Stimulated activated CD8-positive, alpha-beta memory T cell treated with anti-CD3 and anti-CD28 coated beads, Interleukin-4, amount 100 ng/mL, for 48 hours (primary cell): ENCODE data around the gene TMTC3.
A peak's percentile ranks its signal among the peaks of the same experiment; 100 is the strongest.
"Not testable (repeated sequence)": the region's sequence is repeated elsewhere in the genome, so short reads cannot be mapped to it uniquely, and the experiment has no call there.

Experiments used
- DNase-seq: peaks from one replicate; pipeline ENCODE4 v3.0.0-alpha.2; 2020

Gene TMTC3

DNA sequence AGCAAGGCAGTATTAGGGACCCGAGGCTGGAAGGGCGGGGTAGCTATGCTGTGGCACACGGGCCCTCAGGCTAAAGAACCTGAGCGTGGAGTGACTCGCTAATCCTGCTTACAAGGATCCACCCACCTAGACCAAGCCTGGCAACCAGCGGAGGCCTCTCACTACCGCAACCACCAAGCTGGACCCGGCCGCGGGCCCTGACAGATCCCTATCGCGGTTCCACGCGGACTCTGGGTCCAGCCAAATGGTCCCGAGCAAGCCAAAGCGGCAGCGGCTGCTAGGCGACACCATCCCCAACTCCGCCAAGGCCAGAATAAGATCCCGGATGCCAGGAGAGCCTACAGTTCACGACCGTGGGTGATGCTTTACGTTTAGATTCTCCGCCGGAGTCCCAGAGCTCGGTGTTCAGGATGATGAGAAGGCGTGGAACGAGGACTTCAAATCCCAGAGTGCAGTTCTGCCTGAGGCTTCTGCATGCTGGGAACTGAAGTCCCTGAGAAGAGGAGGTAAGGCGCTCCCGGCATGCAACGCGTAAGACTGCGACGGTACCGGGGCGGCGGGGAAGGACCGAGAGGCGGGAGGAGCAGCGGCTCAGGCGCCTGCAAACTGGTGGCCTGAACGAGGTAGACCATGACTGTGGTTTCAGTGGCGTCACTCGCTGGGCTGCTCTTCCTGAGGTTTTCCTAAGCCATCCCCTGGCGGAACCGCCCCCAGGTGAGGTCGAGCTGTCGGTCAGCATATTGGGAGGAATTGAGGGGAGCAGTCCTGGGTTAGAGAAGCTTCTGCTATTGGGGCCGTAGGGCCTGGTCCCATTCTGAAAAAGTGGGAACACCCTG, at the start of gene TMTC3, which contains the start of gene CEP290:
Gene TMTC3, plus strand, starts transcription at position 534 of the 836 bp plus-strand sequence. CDS start 6,009 bp downstream, outside the sequence.
Gene CEP290, minus strand, starts transcription at position 315 of the 836 bp plus-strand sequence. CDS start 781 bp downstream, outside the sequence.
- peak; percentile 90 for DNase-seq

- no peak for DNase-seq
Measured at GRCh38 chr12:88092771-88093170, 49.3 kb upstream of the TMTC3 start.

GRCh38 chr12:88093573-88093972, 48.5 kb upstream of the TMTC3 start:
- DNase-seq, result no peak

GRCh38 chr12:88108021-88108420, 34.1 kb upstream of the TMTC3 start:
- DNase-seq, result no peak

GRCh38 chr12:88111074-88111652, 30.9 kb upstream of the TMTC3 start:
- DNase-seq, result no peak

DNA sequence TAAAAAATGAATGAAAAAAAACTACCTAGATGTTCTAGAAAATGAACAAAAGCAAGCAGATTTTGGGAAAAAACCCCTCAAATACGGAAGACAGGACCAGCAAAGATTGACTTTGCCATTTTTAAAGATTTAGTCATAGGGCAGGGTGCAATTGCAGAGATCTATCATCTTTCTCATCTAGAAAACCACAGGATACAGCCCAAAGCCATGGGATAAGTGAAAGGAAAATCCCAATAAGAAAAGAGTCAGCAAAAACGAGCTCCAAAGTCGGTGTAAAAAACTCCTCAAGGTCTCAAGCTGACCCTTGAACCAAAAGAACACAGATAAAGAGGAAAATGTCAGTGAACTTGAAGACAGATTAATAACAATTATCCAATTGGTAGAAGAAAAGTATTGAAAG, 28.2 kb upstream of the TMTC3 start:
- DNase-seq, result no peak

- DNase-seq, result no peak
Measured at GRCh38 chr12:88122666-88123065, 19.4 kb upstream of the TMTC3 start.

DNA sequence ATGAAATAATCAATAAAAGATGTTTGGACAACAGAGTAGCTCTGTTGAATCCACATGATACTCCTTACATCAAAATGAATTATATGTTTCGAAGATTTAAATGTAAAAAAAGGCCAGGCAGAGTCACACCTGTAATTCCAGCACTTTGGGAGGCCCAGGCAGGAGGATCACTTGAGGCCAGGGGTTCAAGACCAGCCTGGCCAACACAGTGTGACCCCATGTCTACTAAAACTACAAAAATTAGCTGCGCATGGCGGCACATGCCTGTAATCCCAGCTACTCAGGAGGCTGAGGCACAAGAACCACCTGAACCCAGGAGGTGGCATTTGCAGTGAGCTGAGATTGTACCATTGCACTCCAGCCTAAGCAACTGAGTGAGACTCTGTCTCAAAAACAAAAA, 15.0 kb upstream of the TMTC3 start:
- no peak for DNase-seq

DNA sequence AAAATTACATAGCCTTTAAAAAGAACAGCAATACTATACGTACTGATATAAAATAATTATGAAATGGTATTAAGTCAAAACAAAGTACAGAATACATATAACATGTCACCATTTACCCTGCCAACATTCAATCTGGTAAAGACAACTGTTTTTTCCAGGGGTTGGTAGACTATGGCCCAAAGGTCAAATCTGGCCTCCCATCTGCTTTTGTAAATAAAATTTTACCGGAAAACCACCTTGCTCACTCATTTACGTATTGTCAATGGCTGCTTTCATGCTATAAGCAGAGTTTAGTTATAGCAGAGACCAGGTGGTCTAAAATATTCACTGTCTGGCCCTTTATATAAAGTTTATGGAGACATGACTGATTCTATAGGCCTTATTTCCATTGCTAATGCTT, 14.3 kb upstream of the TMTC3 start:
- no peak for DNase-seq

DNA sequence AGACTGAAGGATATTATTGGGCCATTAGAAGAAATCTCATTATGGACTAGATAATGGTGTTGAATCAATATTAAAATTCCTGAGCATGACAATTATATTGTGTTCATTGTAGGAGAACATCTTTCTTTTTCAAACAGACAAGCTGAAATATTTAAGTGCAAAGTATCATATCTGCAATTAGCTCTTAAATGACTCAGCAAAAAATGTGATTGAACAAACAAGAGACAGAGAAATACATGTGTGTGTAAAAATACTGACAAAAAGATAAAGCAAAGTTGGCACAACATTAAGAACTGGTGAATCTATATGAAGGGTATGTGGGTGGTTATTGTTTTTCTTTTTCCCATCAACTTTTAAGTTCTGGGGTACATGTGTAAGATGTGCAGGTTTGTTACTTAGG, 9.7 kb upstream of the TMTC3 start:
- no peak for DNase-seq

- not testable (repeated sequence) for DNase-seq
Measured at GRCh38 chr12:88133181-88133580, 8.9 kb upstream of the TMTC3 start.

- not testable (repeated sequence) for DNase-seq
Measured at GRCh38 chr12:88139711-88140110, 2.4 kb upstream of the TMTC3 start.

DNA sequence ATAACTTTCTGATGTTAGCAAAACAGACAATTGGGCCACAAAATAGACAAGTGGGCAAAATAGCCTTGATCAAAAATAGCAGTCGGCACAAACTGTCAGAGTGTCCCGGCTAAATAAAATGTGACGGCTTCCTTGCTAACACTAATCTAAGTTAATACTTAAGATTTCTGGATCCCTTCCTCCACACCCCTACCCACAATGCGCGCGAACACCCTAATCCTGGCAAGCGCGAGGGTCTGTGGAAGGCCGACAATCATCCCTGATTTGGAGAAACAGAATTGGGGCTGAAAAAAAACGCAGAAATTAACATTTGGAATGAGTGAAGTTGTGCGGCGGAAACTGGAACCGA, 708 bp upstream of the TMTC3 start:
- no peak for DNase-seq

DNA sequence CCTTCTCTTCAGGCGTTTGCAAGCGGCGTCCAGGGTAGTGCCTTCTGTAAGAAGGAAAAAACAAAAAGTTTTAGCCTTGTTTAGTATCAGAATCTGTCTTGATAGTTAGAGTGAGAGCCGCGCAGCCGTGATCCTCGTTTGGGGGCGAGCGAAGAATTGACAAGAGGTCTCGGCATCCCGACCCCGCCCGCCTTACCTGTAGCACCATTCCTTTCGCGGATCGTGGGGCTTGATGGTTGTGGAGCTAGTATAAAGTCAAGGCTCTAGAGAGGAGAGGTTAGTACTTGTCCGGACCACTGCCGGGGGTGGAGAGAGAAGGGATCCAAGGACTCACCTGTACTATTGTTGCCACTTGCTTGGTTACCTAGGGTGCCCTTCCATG, 494 bp downstream of the TMTC3 start:
- DNase-seq, result peak; percentile 58

DNA sequence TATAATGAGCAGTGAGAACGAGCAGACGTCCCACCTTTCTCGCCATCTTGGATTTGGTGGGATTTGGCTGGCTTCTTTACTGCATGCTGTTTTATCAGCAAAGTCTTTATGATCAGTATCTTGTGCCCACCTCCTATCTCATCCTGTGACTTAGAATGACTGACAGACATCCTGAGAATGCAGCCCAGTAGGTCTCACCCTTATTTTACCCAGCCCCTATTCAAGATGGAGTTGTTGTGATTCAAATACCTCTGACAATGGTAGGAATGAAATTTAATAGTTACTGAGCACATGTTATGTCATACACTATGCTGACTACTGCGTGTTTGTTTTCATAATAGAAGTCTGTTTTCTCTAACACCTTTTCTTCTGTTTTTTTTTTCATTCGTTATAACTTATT, 1.9 kb downstream of the TMTC3 start:
- no peak for DNase-seq

DNA sequence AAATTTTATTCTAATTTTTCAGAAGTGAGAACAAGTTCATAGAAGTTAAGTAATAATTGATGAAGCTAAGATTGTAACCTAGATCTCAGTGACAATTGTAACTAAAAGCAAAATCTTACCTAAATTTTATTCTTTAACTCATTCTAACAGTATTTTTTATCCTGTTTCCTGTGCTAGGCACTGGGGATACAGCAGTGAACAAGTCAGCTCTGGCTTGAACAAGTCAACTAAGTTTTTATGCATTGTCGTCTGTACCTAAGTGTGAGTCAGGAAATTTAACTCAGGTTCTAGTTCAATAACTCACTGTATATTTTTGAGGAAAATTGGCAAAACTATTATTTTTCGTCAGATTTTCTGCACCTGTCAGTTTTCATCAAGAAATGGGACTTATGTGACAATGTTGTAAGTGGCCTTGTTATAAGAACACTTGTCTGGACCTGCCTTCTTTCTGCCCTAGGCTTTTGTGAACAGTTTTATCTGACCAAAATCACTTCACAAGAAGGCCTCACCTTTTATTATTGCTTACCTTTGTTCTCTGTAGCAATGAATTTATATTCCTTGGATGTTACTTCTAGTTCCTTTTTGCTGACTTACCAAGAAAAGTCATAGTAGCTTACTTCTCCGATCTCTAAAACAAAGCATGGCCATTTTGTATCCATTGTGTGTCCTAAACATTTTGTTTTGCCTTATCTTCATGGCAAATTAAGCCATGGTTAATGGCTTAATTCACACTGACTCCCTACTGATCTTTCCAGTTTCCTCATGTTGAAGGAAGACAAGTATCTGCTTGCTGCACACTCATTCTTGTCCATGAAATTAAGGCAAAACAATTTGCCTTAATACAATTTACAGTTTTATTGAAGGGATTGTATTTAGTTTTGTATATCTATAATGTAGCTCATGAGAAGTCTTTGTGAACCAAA, 2.7 kb downstream of the TMTC3 start:
- no peak for DNase-seq

DNA sequence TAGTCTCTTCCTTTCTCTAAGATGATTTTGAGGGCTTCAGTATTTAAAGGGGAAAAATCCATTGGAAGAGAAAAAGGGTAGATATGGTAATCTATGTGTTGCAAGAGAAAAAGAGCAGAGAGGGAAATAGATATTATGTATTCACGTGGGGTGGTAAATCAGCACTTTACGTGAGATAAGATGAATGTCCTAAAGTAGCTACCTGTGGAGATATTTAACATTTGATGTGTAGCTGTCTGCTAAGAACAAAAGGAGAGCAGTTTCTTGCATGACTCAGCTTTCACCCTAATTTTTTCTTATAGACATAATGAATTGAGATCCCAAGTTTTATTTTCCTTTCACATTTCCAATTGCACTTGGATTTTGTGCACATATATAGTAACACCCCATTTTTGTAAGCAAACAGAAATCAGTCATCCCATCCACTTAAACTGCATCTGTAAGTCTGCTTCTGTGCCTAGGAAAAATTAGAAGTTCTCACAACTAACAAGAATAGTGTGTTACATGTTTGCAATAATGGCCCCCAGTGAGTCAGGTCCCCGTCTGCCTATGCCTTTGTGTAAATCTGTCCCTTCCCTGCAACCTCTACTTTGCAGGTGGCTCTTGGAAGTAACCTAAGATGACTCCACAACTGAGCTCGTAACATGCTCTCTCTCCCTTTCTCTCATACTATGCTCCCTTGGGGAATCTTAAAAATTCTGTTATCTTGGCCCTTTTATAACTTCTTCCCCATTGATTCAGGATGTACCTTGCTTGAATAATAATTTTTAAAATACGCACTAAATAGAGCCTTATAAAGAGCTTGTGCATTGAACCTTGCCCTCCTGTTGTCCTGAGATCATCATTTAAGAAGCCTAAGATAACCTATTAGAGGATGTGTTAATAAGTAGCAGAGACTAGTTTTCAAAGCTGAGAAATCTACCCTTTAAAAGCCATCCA, 3.7 kb downstream of the TMTC3 start:
- DNase-seq, result no peak

- DNase-seq, result no peak
Measured at GRCh38 chr12:88150063-88150462, 8.0 kb downstream of the TMTC3 start.

GRCh38 chr12:88153959-88154358, 11.9 kb downstream of the TMTC3 start:
- DNase-seq, result no peak

GRCh38 chr12:88156075-88156654, 14.1 kb downstream of the TMTC3 start:
- DNase-seq, result no peak

- DNase-seq, result no peak
Measured at GRCh38 chr12:88163371-88163770, 21.3 kb downstream of the TMTC3 start.

- DNase-seq, result no peak
Measured at GRCh38 chr12:88166179-88166578, 24.1 kb downstream of the TMTC3 start.
